Keratinocyte (primary cell): ENCODE results near the gene VRK2. TPM values are rescaled to one million over a fixed set of nuclear protein-coding genes. Genes with fewer than 3 reads are reported as not detected.

Source experiments
- DNase-seq: peaks from one replicate; pipeline ENCODE4 v3.0.0-alpha.2; 2011; ENCODE audit warnings: low read depth, missing footprints, low spot score
- FAIRE-seq: peaks from 2 replicates; lab custom pipeline; 2011; peaks lifted over from hg19 to GRCh38; lab: Jason Lieb, UNC
- H2AFZ ChIP-seq: 2 replicates; pipeline ENCODE4 v1.6.0; 2012; ENCODE audit warnings: low read length, control low read depth, inconsistent platforms; ENCODE audit not compliant: control insufficient read depth
- H3K27ac ChIP-seq: 2 replicates; pipeline ENCODE4 v1.5.1; 2011; ENCODE audit warnings: low read length; ENCODE audit not compliant: control insufficient read depth, insufficient read depth
- H3K27me3 ChIP-seq: 3 replicates; pipeline ENCODE4 v1.6.0; 2011; ENCODE audit warnings: low read length; ENCODE audit not compliant: control insufficient read depth, insufficient read depth; ENCODE audit errors: extremely low read depth
- H3K36me3 ChIP-seq, 2 experiments: 2 replicates in 1 of 2; 3 replicates in 1 of 2; pipeline ENCODE4 v1.5.1; 2011; ENCODE audit warnings: low read length in 2 of 2, mild to moderate bottlenecking in 1 of 2; ENCODE audit not compliant: control insufficient read depth in 2 of 2, insufficient read depth in 2 of 2; ENCODE audit errors: extremely low read depth in 1 of 2
- H3K4me1 ChIP-seq: 3 replicates; pipeline ENCODE4 v1.5.1; 2011; ENCODE audit warnings: low read length; ENCODE audit not compliant: control insufficient read depth, insufficient read depth; ENCODE audit errors: extremely low read depth
- H3K4me2 ChIP-seq: 3 replicates; pipeline ENCODE4 v1.6.0; 2011; ENCODE audit warnings: low read depth, low read length; ENCODE audit not compliant: control insufficient read depth, insufficient read depth; ENCODE audit errors: extremely low read depth
- H3K4me3 ChIP-seq, 3 experiments: fragments of 200-600 bp in 1 of 3; sonication (generic) in 1 of 3; 2 replicates in 2 of 3; 3 replicates in 1 of 3; pipeline ENCODE4 v1.5.1; 2011 to 2016; ENCODE audit warnings: low read length in 3 of 3, mild to moderate bottlenecking in 3 of 3, control low read depth in 2 of 3, inconsistent platforms in 1 of 3, low read depth in 1 of 3, mixed read lengths in 1 of 3, mixed run types in 1 of 3, moderate library complexity in 1 of 3; ENCODE audit not compliant: control insufficient read depth in 2 of 3, insufficient read depth in 2 of 3; ENCODE audit errors: extremely low read depth in 1 of 3
- H3K79me2 ChIP-seq: 2 replicates; pipeline ENCODE4 v1.6.0; 2012; ENCODE audit warnings: low read length; ENCODE audit not compliant: control insufficient read depth, insufficient read depth
- H3K9ac ChIP-seq: 3 replicates; pipeline ENCODE4 v1.6.0; 2011; ENCODE audit warnings: low read length; ENCODE audit not compliant: control insufficient read depth, insufficient read depth; ENCODE audit errors: extremely low read depth
- H3K9me1 ChIP-seq: 3 replicates; pipeline ENCODE4 v1.6.0; 2011; ENCODE audit warnings: low read length; ENCODE audit not compliant: control insufficient read depth, insufficient read depth; ENCODE audit errors: extremely low read depth
- H3K9me3 ChIP-seq: 2 replicates; pipeline ENCODE4 v1.5.1; 2012; ENCODE audit warnings: low read depth, low read length; ENCODE audit not compliant: control insufficient read depth
- H4K20me1 ChIP-seq: 3 replicates; pipeline ENCODE4 v1.6.0; 2011; ENCODE audit warnings: low read length; ENCODE audit not compliant: control insufficient read depth, insufficient read depth; ENCODE audit errors: extremely low read depth
- CTCF ChIP-seq, 3 experiments: IDR thresholded peaks in 1 of 3; conservative IDR thresholded peaks in 1 of 3; optimal IDR thresholded peaks in 1 of 3; 2 replicates in 2 of 3; 3 replicates in 1 of 3; pipeline versions ENCODE3 to v1.5.1; 2011; ENCODE audit warnings: low read length in 3 of 3, mild to moderate bottlenecking in 3 of 3, moderate library complexity in 2 of 3, control low read depth in 1 of 3, inconsistent platforms in 1 of 3; ENCODE audit not compliant: insufficient read depth in 2 of 3; ENCODE audit errors: extremely low read depth in 1 of 3
- EZH2 ChIP-seq: IDR thresholded peaks from one replicate; pipeline ENCODE4 v1.6.1; 2012; ENCODE audit warnings: inconsistent platforms, mild to moderate bottlenecking, low read length, moderate library complexity
- dilution Hi-C: fragments of 300-500 bp; cut with MboI; formaldehyde crosslinking; loops from one replicate; pipeline ENCODE4 v1.7.0; 2020; ENCODE audit warnings: low sequenced_read_pairs; ENCODE audit not compliant: extremely low pct_ligation_motif_present
- polyA plus RNA-seq, 5 experiments: library from polyadenylated mRNA; depleted of rRNA in 3 of 5; stranded (reverse) in 3 of 5; stranded (forward) in 1 of 5; unstranded in 1 of 5; fragments of >200 nt; gene quantifications; 1 replicate in 1 of 5; 2 replicates in 3 of 5; 3 replicates in 1 of 5; pipeline versions ENCODE4 v1.2.1 to v1.2.3, GENCODE V29; 2011 to 2012; ENCODE audit warnings: missing spikeins in 2 of 5, low read depth in 1 of 5, low replicate concordance in 1 of 5

The VRK2 gene
- polyA plus RNA-seq, 1 donor (not counting 4 experiments of a cell fraction or from before 2014, with no cell fraction given), result 27.6 TPM

DNA sequence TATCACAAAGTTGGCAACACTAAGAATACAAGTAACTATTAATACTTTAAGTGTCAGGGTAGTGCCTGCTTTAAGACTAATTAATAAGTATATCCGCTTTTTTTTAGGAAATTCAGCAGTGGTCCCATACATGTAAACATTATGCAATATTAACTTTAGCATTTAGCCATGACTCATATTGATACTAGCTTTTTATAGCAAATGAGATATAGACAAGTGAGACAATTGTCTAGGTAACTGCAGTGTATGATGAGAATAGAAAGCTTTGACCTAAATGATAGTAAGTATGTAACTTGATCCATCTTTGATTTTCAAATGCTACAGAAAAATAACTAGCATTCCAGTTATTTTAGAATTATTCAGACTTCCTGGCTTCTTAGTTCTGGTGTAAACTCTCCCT, 27.4 kb upstream of the VRK2 start:
- H4K20me1 ChIP-seq, result no peaks in the 10 kb centered on the region
- no peaks in the 10 kb centered on the region for H3K9me3 ChIP-seq
- H3K27ac ChIP-seq, result no peak overlapping the region
- no peak overlapping the region for H2AFZ ChIP-seq
- H3K4me3 ChIP-seq, result no peak overlapping the region
- H3K27me3 ChIP-seq, result no peaks in the 10 kb centered on the region
- H3K36me3 ChIP-seq, result no peaks in the 10 kb centered on the region
- H3K9me1 ChIP-seq, result no peaks in the 10 kb centered on the region
- TF ChIP-seq EZH2 (no peak), CTCF (optimal IDR thresholded peaks at IDR 0.05 in 1 of 3, IDR thresholded peaks at IDR 0.05 in 1 of 3, conservative IDR thresholded peaks at IDR 0.05 in 1 of 3; ENCODE audit: extremely low read depth in 1 of 3, insufficient read depth in 2 of 3, low read length in 3 of 3) (no peak)
- H3K4me1 ChIP-seq, result no peaks in the 10 kb centered on the region
- no peak overlapping the region for H3K9ac ChIP-seq
- H3K4me2 ChIP-seq, result no peak overlapping the region
- H3K79me2 ChIP-seq, result no peaks in the 10 kb centered on the region
- dilution Hi-C loops, result no loop called here
- no peak for DNase-seq
- no peak for FAIRE-seq

DNA sequence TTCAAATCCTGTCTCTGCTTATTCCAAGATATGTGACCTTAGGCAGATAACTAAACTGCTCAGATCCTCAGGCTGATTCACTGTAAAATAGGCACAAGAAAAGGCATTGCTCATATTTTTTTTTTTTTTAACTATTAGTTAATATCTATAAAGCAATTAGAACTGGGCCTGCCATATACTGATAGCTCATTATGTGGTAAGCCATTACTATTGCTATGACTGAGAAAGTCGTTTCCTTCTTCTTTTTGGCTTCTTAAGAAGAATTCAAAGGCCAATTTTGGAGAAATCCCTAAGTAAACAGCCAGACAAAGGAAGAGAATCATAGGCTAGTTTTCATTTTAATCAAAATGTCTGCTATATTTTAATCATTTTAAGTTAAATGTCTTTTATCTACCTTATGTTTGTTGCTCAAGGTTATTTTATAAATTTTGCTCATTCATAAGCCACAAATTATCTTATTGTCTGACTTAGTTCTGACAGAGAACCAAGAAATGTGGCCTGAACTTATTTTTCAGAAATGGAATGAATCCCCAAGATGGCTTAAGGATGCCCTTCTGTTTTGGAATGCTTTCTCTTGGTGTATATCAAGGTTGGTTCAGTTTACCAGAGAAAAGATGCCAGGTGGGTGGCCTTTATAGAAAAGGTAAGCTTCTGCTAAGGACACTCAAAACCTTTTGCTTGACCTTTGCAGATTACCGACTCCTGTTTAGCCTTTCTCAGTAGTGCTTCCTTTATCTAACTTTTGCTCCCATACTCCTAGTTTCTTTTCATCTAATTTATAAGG, 21.3 kb upstream of the VRK2 start:
- no peak overlapping the region for H2AFZ ChIP-seq
- no peaks in the 10 kb centered on the region for H3K36me3 ChIP-seq
- H3K9me1 ChIP-seq, result no peaks in the 10 kb centered on the region
- no peak overlapping the region for H3K27ac ChIP-seq
- H3K79me2 ChIP-seq, result no peaks in the 10 kb centered on the region
- no peaks in the 10 kb centered on the region for H3K9me3 ChIP-seq
- FAIRE-seq (no peak), DNase-seq (no peak)
- no peak overlapping the region for H3K9ac ChIP-seq
- H3K27me3 ChIP-seq, result no peaks in the 10 kb centered on the region
- H3K4me2 ChIP-seq, result no peak overlapping the region
- no peaks in the 10 kb centered on the region for H4K20me1 ChIP-seq
- no peak for TF ChIP-seq EZH2
- TF ChIP-seq CTCF (optimal IDR thresholded peaks at IDR 0.05 in 1 of 3, IDR thresholded peaks at IDR 0.05 in 1 of 3, conservative IDR thresholded peaks at IDR 0.05 in 1 of 3; ENCODE audit: extremely low read depth in 1 of 3, insufficient read depth in 2 of 3, low read length in 3 of 3), result no peak
- dilution Hi-C loops, result no loop called here
- H3K4me3 ChIP-seq, result no peak overlapping the region
- no peaks in the 10 kb centered on the region for H3K4me1 ChIP-seq
